Fibroblast of the aortic adventitia (primary cell): Measurements from ENCODE around the gene ARHGEF7. TPM values are rescaled to one million over a fixed set of nuclear protein-coding genes. Genes with fewer than 3 reads are reported as not detected.
"Not testable (repeated sequence)": the region's sequence is repeated elsewhere in the genome, so short reads cannot be mapped to it uniquely, and the experiment has no call there.

ENCODE experiments used
- DNase-seq: peaks from one replicate; pipeline ENCODE4 v3.0.0-alpha.2; 2010; ENCODE audit warnings: low read depth
- H3K4me3 ChIP-seq: 2 replicates; pipeline ENCODE4 v1.5.1; 2011; ENCODE audit warnings: low read depth, mild to moderate bottlenecking, control low read depth, low read length, moderate library complexity
- total RNA-seq: library from RNA; depleted of rRNA; stranded (reverse); fragments of >200 nt; gene quantifications from 2 replicates; pipeline ENCODE4 v1.2.3, GENCODE V29; 2012; ENCODE audit warnings: low replicate concordance
- TF ChIP-seq, protein P1 (sequence below): IDR thresholded peaks from 2 replicates; pipeline ENCODE4 v1.5.1; 2011; ENCODE audit warnings: mild to moderate bottlenecking, low read length, control low read depth, inconsistent platforms; ENCODE audit not compliant: insufficient read depth

ARHGEF7 gene
- total RNA-seq, 1 donor = 35.9 TPM

GRCh38 chr13:111187960-111188541 lies 72.9 kb downstream of the ARHGEF7 start:
- TF ChIP-seq, protein P1, sequence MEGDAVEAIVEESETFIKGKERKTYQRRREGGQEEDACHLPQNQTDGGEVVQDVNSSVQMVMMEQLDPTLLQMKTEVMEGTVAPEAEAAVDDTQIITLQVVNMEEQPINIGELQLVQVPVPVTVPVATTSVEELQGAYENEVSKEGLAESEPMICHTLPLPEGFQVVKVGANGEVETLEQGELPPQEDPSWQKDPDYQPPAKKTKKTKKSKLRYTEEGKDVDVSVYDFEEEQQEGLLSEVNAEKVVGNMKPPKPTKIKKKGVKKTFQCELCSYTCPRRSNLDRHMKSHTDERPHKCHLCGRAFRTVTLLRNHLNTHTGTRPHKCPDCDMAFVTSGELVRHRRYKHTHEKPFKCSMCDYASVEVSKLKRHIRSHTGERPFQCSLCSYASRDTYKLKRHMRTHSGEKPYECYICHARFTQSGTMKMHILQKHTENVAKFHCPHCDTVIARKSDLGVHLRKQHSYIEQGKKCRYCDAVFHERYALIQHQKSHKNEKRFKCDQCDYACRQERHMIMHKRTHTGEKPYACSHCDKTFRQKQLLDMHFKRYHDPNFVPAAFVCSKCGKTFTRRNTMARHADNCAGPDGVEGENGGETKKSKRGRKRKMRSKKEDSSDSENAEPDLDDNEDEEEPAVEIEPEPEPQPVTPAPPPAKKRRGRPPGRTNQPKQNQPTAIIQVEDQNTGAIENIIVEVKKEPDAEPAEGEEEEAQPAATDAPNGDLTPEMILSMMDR = no peak
- no peak overlapping the region for H3K4me3 ChIP-seq
- DNase-seq = peak; percentile 21

GRCh38 chr13:111189064-111189505 lies 74.0 kb downstream of the ARHGEF7 start:
- DNase-seq = not testable (repeated sequence)

DNA sequence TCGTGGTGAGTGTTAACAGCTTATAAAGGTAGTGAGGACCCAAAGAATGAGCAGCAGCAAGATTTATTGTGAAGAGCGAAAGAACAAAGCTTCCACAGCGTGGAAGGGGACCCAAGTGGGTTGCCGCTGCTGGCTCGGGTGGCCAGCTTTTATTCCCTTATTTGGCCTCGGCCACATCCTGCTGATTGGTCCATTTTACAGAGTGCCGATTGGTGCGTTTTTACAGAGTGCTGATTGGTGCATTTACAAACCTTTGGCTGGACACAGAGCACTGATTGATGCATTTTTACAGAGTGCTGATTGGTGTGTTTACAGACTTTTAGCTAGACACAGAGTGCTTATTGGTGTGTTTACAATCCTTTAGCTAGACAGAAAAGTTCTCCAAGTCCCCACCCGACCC lies 74.4 kb downstream of the ARHGEF7 start:
- DNase-seq, H3K4me3 ChIP-seq: not testable (repeated sequence)

More at GRCh38 chr13:111189064-111189505, 74.0 kb downstream of the ARHGEF7 start:
- not testable (repeated sequence) for H3K4me3 ChIP-seq

- DNase-seq, H3K4me3 ChIP-seq: not testable (repeated sequence)
Observed at GRCh38 chr13:111193223-111193622, 78.1 kb downstream of the ARHGEF7 start.

GRCh38 chr13:111194651-111195050 lies 79.5 kb downstream of the ARHGEF7 start:
- DNase-seq = peak; percentile 49
- not testable (repeated sequence) for H3K4me3 ChIP-seq

- DNase-seq, H3K4me3 ChIP-seq: not testable (repeated sequence)
Observed at GRCh38 chr13:111198732-111199378, 83.7 kb downstream of the ARHGEF7 start.

DNA sequence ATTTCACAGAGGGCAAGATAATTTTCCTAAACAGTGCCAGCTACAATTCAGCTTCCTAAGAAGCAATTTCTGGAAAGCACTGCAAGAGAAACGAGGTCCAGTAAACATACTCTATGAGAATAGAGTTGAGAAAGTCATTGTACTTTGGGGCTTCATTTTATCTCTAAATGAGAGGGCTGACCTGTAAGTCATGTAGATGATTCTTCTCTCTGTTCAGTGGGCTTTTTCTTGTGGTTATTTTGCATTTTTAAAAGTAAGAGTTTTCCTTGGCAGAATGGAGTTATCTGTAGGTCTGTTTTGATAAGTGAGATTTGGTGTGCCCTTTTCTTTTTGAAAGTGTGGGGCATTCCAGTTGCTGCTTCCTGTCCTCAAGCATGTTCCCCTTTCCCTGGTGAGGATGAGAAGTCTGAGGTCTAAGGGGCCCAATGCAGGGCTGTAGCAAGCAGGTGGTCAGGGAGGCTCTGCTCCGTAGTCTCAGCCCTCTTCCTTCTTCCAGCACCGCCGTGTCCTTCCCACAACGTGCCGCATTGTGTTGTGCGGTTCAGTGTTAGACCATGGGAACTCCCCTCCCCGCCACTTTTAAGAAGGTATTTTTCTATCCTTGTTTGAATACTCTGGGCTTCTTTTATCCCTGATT lies 86.3 kb downstream of the ARHGEF7 start:
- DNase-seq = no peak
- TF ChIP-seq, protein P1 = no peak

DNA sequence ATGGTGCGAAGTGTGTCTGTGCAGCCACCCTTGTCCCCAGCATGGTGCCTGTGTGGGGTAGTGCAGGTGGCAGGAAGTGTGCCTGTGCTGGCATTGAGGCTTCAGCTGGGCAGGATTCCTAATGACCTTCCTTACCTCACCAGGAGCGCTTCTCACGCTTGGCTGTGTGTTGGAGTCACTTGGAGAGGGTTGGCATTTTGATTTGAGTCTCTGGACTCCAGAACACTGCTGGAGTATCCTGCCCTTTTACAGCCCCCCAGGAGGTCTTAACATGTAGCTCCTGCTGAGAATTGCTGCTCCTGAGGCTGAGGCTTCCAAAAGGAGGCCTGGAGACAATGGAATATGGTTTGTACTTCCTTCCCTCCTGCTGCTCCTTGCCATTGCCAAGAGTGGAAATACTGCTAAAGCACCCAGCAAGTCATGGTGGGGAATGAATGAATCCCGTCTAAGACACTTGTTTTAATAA lies 87.1 kb downstream of the ARHGEF7 start:
- TF ChIP-seq, protein P1 = no peak
- no peak for DNase-seq
- H3K4me3 ChIP-seq = no peak overlapping the region

More for the DNA sequence above, 86.3 kb downstream of the ARHGEF7 start:
- no peak overlapping the region for H3K4me3 ChIP-seq

- H3K4me3 ChIP-seq = peak overlapping the region; percentile 3
- TF ChIP-seq, protein P1 = no peak
Observed at GRCh38 chr13:111202745-111203144, 87.6 kb downstream of the ARHGEF7 start.

More at GRCh38 chr13:111202745-111203144, 87.6 kb downstream of the ARHGEF7 start:
- peak; percentile 97 for DNase-seq
